ACHN (cell line): ENCODE data around the gene OPA1.

ENCODE experiments used
- DNase-seq: peaks from one replicate; pipeline ENCODE4 v3.0.0-alpha.2; 2015
- in situ Hi-C: cut with HindIII; loops from 2 replicates; pipeline ENCODE4 v1.10.0; 2017; ENCODE audit warnings: low sequenced_read_pairs, low pct_ligation_motif_present, low pct_unique_long_range_greater_than_20kb

The OPA1 gene

DNA sequence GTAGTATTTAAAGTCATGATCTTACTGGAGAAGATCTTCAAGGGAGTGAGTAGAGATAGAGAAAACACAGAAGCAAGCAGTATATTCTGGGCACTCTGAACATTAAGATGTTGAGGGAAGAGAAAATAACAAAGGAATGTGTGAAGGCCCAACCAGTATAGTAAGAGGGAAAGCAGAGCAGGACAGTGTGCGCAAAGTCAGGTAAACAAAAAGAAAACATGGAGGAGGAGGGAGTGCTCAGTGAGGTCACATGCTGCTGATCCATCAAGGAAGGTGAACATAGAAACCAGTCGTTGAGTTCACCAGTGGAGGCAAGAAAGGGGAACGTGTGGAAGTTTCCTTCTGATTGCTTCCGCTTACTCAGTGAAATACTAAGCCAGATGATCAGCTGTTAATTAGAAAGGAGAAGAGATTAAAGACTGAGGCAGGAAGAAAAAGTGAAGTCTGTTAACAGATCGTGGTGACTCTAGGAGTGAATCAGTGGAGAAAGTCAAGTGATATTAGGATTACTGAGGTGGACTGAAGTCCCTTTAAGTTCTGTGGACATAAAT lies 47.2 kb downstream of the OPA1 start:
- DNase-seq: no peak
- in situ Hi-C loops: no loop called here

DNA sequence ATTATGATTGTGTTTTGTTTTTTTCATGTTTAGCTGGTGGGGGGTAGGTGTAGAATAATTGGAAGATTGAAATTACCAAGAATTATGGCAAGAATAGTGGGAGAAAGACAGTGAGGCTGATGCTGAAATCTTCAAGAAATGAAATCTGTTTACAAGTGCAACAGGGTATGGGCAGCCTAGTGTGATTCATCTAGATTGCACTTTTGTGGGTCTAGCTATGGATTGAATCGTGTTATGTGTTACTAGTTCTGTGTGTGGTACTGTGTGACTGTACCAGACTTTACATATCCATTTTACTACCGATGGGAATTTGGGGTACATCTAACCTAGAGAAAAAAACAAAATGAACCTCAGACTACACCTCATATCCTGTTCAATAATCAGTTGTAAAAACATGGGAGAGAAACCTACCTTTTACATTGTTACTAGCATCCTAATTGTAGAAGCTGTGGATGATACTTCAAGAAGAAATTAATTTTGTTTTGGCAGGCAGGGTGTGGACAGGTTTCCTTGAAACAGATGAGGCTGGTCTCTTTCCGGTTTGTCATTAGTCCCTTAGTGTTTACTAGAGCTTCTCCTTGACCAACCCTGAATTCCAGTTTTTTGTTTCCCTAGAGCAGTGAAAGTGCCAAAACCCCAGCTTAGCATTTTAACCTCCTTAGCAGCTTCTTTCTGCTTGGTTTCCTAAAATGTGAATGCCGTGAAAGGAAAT lies 47.9 kb downstream of the OPA1 start:
- DNase-seq: no peak
- in situ Hi-C loops: no loop called here

DNA sequence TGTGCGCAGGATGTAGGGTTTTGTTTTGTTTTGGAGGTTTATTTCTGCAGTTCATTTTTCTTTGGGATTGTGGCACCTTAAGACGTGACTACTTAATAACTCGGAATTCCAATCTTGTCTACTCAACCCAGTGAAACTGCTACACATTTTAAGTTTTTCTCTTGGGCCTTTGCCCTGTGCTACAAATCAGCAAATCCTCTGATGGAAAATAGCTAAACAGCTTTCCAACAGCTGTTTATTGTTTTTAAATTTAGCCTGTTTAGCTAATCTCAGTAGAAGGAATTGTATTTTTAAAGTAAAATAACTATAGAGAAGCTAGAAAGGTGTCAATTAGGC lies 48.4 kb downstream of the OPA1 start:
- in situ Hi-C loops: no loop called here
- DNase-seq: no peak

DNA sequence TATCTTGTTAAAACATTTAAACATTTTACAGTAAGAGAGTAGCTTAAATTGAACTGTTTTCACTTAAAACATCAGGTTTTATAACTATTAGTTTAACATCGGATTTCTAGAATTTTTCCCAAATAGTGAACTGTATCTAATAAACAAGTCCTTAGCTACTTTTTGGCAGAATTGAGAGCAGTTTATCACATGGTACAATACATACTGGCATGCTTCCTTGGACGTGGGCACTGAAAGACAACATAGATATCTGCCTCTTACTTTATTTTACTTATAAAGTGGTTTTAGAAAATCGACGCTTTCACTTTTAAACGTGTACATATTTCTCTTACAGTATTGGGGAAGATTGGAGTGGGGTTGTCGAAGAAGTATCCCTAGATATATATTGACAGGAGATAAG lies 52.8 kb downstream of the OPA1 start:
- DNase-seq: no peak
- in situ Hi-C loops: no loop called here

DNA sequence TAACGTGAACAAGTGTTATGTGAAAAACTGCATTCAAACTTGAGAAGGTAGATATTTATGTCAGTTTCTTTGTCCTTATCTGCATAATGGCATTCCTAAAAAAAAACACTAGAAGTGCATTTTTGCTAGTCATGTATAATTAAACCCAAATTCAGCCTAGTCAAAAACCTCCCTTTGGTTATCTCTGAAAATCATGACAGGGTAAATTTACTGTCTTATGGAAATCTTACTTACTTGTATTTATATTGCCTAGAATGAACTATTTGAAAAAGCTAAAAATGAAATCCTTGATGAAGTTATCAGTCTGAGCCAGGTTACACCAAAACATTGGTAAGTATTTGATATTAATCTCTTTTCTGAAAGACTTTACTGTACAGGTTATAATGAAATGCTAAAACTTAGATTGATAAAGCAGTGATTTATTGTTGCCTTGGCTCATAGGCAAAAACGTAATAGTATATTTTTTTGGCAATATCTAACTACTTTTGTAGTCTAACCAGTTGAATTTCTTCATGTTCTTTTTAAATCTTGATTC lies 55.6 kb downstream of the OPA1 start:
- in situ Hi-C loops: no loop called here
- no peak for DNase-seq

DNA sequence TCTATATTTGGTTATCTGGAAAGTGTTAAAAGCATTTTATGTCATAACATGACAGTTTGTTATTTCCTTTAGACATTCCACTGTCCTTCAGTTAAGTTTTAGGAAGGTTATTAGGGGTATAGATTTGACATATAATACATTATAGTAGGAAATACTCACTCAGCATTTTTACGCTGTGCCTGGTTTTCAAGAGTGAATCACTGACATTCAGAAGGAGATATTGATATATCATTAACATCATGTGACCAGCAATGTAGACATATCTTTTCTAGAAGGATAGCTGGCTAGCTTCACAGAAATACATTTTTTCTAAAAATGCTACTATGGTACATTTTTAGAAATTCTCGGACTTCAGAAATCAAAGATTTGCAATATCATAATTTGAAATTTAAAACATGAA lies 57.6 kb downstream of the OPA1 start:
- in situ Hi-C loops: no loop called here
- no peak for DNase-seq

DNA sequence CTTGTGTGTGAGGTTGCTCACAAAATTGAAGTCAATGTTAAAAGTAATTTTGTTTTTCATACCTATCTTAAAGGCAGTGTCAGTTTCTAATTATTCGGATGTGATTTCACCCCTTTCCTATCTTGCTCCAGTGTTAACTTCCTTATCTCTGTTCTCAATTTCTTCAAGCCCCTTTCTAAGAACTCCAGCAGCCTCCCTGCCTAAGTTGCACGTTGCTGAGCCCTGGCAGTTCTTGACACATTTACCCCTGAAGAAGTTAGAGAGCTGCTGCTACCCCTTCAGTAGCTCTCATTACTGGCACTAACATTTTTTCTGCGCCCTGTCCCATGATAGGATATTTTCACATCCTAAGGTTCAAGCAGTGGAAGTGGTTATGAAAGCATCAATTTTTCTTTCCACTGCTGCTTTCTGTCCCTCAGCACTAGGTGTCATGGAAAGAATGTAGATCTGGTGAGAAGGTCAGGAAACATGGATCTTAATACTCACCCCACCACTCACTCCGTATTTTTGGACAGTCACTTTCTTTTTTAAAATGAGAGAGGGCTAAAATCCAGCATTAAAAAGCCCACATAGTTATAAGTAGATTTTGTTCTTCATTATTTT lies 62.9 kb downstream of the OPA1 start:
- no peak for DNase-seq
- in situ Hi-C loops: no loop called here

DNA sequence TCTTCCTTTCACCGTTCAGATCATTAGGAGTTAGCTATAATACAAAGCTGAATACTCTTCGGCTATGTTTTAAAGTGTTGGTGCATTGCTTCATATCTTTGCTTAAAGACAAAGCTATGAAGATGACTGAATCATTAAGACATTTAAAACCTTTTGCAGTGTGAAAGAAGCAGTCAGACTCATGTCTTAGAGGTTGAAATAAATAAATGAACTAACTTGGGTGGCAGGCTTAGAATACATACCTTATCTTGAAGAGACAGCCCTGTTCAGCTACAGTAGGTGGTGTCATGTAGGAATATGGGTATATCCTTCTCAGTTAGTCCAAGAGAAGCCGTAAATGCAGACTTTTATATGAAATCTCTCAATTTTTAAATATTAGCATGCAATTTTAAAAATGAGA lies 63.4 kb downstream of the OPA1 start:
- DNase-seq: no peak
- in situ Hi-C loops: no loop called here

DNA sequence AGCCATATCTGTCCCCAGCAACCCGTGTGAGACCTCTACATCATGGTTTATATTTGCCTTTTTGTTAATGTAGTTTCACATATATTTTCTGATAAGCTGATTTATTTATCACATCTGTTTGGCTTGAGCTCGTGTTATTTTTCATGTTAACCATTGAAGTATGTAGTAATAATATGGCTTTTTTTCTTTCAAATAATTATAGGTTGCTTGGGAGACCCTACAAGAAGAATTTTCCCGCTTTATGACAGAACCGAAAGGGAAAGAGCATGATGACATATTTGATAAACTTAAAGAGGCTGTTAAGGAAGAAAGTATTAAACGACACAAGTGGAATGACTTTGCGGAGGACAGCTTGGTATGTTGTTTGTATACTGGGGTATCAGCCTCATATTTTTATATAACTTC lies 63.9 kb downstream of the OPA1 start:
- DNase-seq: no peak
- in situ Hi-C loops: no loop called here

DNA sequence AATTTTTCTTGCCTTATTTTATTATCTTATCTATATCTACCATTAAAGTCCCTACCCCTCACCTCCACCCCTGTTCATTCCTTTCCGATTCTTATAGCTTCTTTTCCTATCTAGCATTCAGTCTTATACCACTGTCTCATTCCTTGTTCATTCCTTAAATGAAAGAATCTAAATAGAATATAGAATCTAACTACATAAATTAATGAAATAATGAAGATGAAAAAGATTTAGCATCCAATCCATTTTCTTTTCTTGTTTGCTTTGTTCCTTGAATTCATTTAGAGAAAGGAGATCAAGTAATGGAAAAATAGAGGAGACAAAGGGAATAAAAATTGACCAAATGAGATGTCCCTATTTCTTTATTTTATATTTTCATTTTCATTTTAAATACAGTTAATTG lies 67.2 kb downstream of the OPA1 start:
- DNase-seq: no peak
- in situ Hi-C loops: no loop called here

DNA sequence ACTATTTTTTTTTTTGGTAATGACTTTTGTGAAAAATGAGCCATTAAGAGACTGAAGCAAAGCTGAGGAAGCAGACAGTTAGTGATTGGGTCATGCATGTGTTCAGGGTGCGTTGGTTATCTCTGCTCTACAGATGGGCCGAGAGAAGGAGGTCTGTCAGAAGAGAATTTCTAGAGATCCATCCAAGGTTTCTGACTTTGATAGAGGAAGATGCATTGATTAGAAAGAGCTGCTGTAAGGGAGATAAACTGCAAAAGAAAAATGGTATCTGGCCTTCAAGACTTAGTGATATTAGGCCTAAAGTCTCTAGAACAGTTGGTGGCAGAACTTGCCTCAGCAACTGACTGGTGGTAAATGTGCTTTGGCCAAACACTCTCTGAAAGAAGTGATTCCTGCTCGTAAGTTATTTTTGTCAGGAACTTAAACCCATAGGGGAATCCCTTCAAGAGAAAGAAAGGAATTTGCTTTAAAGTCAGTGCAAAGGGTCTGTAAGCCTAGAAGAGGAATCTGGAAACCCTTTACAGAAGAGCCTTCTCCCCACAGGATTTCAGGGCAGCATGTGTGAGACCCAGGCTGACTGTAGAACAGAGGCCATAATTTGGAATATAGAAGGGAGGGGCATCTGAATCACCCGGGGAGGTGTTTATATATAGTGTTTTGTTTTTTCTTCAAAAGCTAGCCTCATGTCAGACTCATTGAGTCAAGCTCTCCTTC lies 67.8 kb downstream of the OPA1 start:
- in situ Hi-C loops: no loop called here

DNA sequence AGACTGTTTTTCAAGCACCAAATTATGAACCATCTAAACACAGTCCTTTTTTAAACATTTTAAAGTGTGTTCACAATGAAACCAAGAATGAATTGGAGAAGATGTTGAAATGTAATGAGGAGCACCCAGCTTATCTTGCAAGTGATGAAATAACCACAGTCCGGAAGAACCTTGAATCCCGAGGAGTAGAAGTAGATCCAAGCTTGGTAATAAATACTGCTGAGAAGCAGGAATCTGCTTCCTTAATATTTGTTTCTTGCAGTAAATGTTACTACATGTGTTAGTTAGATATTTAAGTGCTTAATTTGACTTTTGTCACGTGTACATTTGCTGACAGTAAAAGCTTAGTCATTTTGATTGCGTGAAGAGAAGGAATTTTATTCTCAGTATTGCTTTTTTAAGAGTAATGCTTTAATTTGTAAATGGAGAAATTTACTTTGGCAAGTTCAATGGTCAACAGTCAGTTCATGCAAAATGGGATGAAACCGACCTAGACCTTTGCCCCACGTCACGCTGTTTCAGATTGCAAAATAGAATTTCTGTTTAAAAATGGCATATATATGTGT lies 69.8 kb downstream of the OPA1 start:
- in situ Hi-C loops: no loop called here

More for the DNA sequence above, 67.8 kb downstream of the OPA1 start:
- DNase-seq: no peak

DNA sequence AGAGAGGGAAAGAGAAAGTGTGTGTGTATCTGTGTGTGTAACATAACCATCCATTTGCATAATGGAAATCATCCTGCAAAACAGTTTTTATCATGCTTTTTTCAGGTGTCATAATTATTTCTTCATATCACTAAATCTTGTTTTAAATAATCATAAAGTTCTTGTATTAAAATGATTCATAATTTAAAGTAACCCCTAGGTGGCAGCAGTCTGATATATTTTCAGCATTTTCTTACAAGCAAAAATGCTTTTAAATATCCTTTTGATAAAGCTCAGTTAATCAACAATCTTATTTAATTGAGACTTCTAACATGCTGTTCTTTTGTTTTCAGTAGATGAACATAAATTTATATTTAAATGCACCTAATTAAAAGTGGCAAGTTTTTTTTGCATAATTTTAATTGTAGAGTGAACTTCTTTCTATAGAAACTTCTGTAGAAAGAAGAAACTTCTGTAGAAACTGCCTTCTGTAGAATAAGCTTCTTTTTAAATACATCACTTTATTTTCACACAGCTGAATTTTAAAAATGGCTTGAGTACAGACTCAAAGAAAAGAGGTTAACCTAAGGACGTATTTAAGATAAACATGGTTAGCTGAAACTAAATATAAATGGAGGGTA lies 72.5 kb downstream of the OPA1 start:
- in situ Hi-C loops: no loop called here
- peak; percentile 28 for DNase-seq

More for the DNA sequence above, 69.8 kb downstream of the OPA1 start:
- DNase-seq: no peak

DNA sequence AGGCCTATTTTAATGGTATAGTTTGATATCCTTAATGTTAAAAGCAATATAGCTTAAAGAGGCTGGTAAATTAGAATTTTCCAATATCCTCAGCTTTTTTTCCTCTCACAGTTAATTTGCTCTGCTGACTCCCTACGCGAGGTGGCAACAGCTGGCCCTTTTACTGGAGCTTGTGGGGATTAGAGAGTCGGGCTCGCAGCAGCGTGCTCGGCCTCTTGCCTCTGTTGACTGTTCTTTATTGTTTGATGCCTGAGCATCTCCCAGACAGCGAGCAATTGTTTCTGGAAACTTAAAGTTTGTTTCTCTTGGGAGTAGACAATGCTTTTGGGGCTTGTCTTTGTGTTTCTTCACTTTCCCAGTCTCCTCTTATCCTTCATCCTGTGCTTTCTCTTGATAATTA lies 80.8 kb downstream of the OPA1 start:
- no peak for DNase-seq
- in situ Hi-C loops: no loop called here

DNA sequence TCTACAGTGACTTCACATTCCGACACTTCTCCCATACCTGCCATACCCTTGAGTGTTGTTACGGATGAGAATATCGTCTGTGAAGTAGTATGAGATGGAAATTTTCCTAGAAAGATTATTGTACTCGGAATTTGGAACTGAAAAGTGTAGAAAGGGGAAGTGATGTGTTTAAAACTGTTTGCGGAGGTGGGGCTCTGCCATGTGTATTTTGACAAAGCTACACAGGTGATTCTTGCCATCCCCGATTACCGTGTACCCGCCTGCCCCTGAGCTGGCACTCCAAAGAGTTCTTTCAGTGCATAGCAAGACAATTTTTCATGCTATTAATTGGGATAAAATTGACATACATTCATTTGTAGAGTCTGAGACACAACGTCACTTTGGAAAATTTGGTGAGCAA lies 81.7 kb downstream of the OPA1 start:
- no peak for DNase-seq
- in situ Hi-C loops: no loop called here

DNA sequence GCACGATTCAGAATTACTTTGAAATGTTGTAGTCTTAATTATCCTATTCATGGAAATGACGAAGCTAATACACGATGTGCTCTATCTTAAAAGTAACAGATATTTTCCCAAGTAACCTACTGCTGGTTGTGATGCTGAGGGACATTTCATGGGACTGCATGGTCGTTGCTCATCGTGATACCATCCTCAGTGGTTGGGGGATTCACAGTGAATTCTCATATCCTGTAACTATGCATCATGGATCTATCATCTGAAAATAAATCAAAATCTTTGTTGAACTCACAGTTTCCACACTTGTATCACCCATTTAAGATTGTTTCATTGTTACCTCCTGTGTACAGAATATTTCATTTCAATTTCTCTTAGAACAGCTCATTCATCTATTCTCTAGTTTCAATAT lies 84.7 kb downstream of the OPA1 start:
- DNase-seq: no peak
- in situ Hi-C loops: no loop called here

DNA sequence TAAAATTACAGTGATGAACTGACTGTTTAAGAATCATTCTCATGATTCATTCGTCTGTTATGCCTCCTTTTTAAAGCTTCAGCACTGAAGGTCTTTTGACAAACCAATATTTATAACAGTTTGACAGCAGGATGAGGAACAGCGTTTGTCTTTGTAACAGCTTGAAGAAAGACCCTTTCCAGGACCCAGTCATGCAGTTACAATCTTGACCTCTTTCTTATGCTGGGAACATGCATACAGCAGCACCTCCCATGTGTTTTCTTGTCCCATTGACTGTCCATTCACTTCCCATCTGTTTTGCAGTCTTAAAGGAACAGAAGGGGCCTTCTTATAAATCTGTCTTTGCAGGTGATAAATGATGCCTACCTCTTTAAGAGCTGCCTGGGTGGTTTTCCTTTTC lies 87.2 kb downstream of the OPA1 start:
- in situ Hi-C loops: no loop called here
- no peak for DNase-seq

DNA sequence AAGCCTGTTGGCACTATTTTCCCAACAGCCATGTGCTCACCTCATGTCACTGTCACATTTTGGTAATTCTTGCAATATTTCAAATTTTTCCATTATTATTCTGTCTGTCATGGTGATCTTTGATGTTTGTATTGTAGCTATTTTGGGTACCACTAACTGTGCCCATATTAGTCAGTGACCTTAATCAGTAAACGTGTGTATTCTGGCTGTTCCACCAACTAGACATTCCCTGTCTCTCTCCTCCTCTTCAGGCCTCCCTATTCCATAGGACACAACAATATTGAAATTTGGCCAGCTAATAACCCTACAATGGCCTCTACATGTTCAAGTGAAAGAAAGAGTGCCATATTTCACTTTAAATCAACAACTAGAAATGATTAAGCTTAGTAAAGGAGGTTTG lies 88.6 kb downstream of the OPA1 start:
- in situ Hi-C loops: no loop called here
- no peak for DNase-seq
